HG02973 (cell line): ENCODE measurements around the gene TAGLN3.

Experiments
- ATAC-seq: cut with Tn5 transposase; IDR thresholded peaks from one replicate; pipeline ENCODE4 v1.9.1; 2021; ENCODE audit warnings: moderate library complexity; ENCODE audit not compliant: unreplicated experiment

Gene TAGLN3

DNA sequence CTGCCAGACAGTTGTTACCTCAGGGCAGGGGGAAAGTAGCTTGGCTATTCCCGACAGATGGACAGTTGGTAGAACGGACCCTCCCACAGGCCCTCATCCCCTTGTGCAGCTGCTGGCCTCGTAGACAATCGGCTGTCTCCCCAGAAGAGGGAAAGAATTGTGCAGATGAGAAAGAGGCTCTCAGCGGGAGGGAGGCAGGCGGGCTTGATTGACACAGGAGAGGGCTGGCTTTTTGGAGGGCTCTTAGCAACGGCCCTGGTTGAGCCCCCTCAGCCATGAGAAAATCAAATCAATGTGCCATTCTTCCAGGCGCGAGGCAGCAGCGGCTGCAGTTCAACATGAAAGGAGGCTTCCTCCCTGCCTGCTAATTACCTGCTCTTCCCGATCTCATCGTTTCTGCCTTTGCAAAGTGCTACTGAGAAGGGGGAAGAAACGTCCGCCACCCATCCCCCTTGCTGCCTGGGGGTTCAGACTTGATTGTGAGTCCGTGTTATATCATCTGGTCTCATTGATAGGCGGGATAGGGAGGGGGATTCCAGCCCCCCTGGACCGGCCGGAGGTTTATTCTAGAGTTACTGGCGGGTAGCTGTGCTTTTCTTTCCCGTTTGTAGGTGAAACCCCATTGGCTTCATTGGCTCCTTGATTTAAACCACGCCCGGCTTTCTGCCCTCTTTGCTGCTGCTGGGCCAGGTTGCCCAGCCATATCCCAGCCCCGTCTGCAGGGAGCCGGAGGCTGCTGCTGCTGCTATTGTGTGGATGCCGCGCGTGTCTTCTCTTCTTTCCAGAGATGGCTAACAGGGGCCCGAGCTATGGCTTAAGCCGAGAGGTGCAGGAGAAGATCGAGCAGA lies at the start of gene TAGLN3:
Gene TAGLN3 (plus strand): TSS at position 287 of the 848 bp plus-strand sequence. CDS start 501 bp downstream, at position 788.
- no peak for ATAC-seq

DNA sequence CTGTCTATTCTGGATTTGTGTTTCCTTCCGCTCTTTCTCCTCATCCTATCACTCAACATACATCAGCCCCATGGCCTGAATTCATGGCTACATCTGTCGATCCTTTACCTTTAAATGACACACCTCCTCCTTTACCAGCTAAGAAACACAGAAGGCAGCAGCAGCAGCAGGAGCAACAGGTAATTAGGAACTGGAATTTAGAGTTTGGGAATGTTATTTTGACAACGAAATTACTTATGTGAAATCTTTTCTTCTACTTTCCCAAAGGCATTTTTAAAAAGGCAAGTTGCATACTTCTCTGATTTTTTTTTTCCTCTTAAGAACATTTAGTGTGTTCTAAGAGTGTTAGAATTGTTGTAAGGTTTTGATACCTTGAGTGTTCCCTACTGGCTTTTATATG lies 49.0 kb upstream of the TAGLN3 start:
- no peak for ATAC-seq

DNA sequence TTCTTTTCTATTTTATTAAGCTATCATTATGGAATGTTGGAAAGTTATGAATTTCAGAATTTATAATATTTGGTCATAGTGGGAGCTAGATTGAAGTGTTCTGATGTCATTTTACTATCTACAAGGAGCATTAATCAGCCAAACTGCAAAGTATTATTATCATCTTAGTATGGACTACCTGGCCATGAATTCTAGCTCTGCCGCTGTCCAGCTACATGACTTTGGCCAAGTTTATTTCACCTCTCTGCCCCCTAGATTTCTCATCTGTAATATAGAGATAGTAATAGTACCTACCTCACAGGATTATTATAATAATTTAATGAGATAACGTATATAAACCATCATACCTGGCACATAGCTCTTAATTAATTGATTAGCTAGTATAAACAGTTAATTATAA lies 47.7 kb upstream of the TAGLN3 start:
- no peak for ATAC-seq

GRCh38 chr3:111952086-111952485 lies 46.6 kb upstream of the TAGLN3 start:
- no peak for ATAC-seq

DNA sequence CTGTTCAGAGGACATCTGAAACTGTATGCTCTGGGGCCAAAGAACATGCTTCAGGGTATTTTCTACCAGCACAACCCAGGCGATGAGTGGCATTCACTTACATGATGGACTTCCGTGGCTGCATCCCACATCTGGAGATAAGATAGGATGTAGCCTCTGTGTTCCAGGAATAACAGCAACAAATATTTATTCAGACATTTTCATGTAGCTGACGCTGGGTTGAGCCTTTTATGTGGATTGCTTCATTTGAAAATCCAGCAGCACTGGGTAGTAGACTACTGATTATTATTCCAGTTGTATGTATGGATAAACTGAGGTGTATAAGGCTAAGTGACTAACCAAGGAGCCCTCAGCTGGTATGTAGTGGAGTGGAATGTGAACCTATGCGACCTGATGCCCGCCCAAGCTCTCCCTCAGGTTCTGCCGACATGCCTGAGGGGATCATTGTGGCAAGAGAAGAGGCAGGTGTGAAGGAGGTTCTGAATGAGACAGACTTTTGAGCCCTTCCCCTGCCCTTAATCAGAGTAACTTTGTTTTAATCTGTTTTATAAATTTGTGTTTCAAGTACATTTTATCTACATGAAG lies 45.8 kb upstream of the TAGLN3 start:
- ATAC-seq = no peak

- ATAC-seq = no peak
Measured at GRCh38 chr3:111954228-111954990, 44.3 kb upstream of the TAGLN3 start.

- no peak for ATAC-seq
Measured at GRCh38 chr3:111955876-111956275, 42.8 kb upstream of the TAGLN3 start.

DNA sequence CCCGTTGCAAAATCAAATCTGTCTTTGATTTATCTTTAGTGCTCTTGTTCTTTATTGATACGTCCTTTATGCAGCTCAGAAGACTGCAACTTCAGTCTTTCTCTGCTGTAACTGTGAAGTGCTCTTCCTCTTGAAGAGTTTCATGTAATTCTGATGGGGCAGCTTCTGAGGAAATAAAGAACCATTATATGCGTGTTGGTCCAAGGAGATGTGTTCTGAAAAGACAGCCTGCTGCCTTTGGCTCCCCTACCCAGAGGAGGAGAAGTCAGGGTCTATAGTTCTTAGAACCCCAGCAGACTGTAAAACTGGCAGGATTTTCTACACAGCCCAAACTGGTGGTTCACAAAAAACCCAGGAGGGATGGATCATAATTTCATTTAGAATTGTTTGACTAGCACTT lies 42.3 kb upstream of the TAGLN3 start:
- no peak for ATAC-seq

GRCh38 chr3:111956995-111957734 lies 41.6 kb upstream of the TAGLN3 start:
- ATAC-seq = no peak

- no peak for ATAC-seq
Measured at GRCh38 chr3:111961461-111962164, 37.1 kb upstream of the TAGLN3 start.

- ATAC-seq = no peak
Measured at GRCh38 chr3:111963424-111963823, 35.3 kb upstream of the TAGLN3 start.

DNA sequence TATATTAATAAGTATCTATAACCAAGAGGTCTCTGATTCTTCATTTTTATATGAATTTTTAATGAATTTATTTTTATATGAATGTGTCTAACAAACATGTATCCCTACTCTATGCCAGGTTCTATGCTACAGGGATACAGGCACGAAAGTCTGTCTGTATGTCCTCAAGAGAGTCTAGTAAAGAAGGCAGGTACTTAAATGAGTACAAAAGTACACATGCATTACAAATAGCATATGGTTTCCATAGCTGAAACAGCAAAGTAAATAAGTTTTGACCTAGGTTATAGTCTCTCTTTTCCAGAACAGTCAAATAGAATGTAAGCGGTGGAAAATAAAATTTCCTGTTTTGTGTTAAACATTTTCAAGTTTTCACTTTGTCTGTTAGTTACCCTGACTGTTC lies 33.2 kb upstream of the TAGLN3 start:
- no peak for ATAC-seq

GRCh38 chr3:111967068-111967467 lies 31.7 kb upstream of the TAGLN3 start:
- no peak for ATAC-seq

DNA sequence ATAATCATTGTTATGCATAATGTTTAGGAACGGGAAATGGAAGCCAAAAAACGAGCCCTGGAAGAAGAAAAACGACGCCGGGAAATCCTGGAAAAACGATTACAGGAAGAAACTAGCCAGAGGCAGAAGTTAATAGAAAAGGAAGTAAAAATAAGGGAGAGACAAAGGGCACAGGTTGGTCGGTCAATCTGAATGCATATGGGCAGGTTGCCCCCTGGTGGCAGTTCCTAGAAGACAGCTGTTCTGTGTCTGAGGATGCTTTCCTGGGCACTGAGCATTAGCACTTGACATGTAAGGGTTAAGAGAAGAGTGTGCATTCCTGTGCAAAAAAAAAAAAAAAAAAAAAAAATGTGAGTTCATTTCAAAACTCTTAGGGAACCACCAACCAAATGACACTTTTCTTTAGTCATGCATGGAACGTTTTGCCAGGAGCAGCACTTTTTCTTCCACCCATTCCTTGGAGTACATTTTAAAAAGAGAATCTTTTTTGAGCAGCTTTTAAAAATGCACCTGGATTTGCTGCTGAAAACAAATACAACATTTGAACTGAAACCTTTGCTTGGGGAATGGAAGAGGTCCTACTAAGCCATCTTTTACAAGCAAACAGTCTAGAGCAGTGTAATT lies 31.0 kb upstream of the TAGLN3 start:
- ATAC-seq = peak; percentile 95

- ATAC-seq = no peak
Measured at GRCh38 chr3:111968319-111969054, 30.2 kb upstream of the TAGLN3 start.

- ATAC-seq = no peak
Measured at GRCh38 chr3:111970376-111970775, 28.3 kb upstream of the TAGLN3 start.

- no peak for ATAC-seq
Measured at GRCh38 chr3:111971533-111972130, 27.1 kb upstream of the TAGLN3 start.

GRCh38 chr3:111972891-111973290 lies 25.8 kb upstream of the TAGLN3 start:
- no peak for ATAC-seq

GRCh38 chr3:111975131-111975530 lies 23.6 kb upstream of the TAGLN3 start:
- ATAC-seq = no peak
